HuH-7 (cell line): Measurements from ENCODE around the gene TRIM28.

ENCODE experiments used
- DNase-seq: peaks from one replicate; pipeline ENCODE4 v3.0.0; 2011; ENCODE audit warnings: low spot score

TRIM28 gene

GRCh38 chr19:58579473-58580142 is 35.7 kb downstream of the TRIM28 start:
- no peak for DNase-seq

GRCh38 chr19:58581227-58582141 is 37.6 kb downstream of the TRIM28 start:
- DNase-seq, result peak; percentile 39

GRCh38 chr19:58582985-58583384 is 39.1 kb downstream of the TRIM28 start:
- DNase-seq, result no peak

- no peak for DNase-seq
Measured at GRCh38 chr19:58584498-58585441, 40.9 kb downstream of the TRIM28 start.

- DNase-seq, result no peak
Measured at GRCh38 chr19:58585442-58586132, 41.7 kb downstream of the TRIM28 start.

- no peak for DNase-seq
Measured at GRCh38 chr19:58586133-58586765, 42.4 kb downstream of the TRIM28 start.
